ENCODE measurements around the gene PSME1.

The PSME1 gene

DNA sequence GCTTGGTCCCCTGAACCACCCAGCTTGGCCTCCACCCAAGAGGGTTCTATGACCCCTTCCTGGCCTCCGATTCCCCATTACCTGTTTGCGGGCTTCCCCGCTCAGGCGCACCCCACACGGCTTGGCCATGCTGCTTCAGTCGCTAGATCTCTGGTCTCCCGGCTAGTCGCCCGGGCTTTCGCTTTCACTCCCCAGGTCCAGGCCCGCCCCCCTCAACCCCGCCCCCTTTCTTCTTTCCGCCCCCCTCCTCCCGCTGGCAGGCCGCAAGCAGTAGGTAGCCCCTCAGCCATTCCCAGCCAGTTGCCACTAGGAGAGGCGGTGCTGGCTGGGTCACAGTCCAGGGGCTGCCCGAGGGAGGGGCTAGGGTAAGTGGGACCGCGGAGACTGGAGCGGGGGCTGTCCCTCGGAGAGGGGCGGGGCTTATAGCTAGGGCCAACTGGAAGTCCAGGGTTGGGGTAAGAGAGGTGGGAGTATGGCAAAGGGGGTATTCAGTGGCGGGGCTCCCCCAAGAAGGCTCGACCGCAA lies 10.5 kb downstream of the PSME1 start, which contains the start of gene PSME2:
Gene PSME2, minus strand, starts transcription at position 158 of the 525 bp plus-strand sequence. Its CDS starts 29 bp downstream, at position 129.
- Histone ChIP-seq H3K27ac (ENCODE audit: low read depth, low read length) (peak within 1 kb of the TSS; percentile 81), H3K9me3 (ENCODE audit: insufficient read depth, low read length) (no peaks in the 10 kb centered on the region), H3K4me3 (ENCODE audit: insufficient read depth, low read length, poor library complexity, severe bottlenecking) (peak within 1 kb of the TSS; percentile 95), H3K27me3 (ENCODE audit: low read length) (no peaks in the 10 kb centered on the region), H2AFZ (ENCODE audit: low read depth, low read length, severe bottlenecking) (peak within 1 kb of the TSS; percentile 31), H3K9me2 (replicated peaks; ENCODE audit: insufficient read depth, low read length) (no peaks in the 10 kb centered on the region), H3K9ac (ENCODE audit: low read length) (peak within 1 kb of the TSS; percentile 91), H3K79me2 (ENCODE audit: insufficient read depth, low read length) (peaks cover 26% of the 10 kb centered on the region), H3K36me3 (ENCODE audit: low read length) (0 out of 2 replicates have a peak, but pooled peaks cover 6% of the 10 kb centered on the region), H3K4me2 (ENCODE audit: low read depth, low read length, poor library complexity, severe bottlenecking) (peak within 1 kb of the TSS; percentile 96), H4K20me1 (ENCODE audit: low read depth, low read length) (no peaks in the 10 kb centered on the region), H3F3A (ENCODE audit: insufficient read depth) (peaks cover 10% of the 10 kb centered on the region; the same call in 1 of the 2 replicates)
- TF ChIP-seq EZH2phosphoT487 (conservative IDR thresholded peaks at IDR 0.05; ENCODE audit: low read length), result no peak
- TF ChIP-seq, protein P1, sequence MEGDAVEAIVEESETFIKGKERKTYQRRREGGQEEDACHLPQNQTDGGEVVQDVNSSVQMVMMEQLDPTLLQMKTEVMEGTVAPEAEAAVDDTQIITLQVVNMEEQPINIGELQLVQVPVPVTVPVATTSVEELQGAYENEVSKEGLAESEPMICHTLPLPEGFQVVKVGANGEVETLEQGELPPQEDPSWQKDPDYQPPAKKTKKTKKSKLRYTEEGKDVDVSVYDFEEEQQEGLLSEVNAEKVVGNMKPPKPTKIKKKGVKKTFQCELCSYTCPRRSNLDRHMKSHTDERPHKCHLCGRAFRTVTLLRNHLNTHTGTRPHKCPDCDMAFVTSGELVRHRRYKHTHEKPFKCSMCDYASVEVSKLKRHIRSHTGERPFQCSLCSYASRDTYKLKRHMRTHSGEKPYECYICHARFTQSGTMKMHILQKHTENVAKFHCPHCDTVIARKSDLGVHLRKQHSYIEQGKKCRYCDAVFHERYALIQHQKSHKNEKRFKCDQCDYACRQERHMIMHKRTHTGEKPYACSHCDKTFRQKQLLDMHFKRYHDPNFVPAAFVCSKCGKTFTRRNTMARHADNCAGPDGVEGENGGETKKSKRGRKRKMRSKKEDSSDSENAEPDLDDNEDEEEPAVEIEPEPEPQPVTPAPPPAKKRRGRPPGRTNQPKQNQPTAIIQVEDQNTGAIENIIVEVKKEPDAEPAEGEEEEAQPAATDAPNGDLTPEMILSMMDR (IDR thresholded peaks at IDR 0.05; ENCODE audit: insufficient read depth, low read length, poor library complexity, severe bottlenecking), result no peak

DNA sequence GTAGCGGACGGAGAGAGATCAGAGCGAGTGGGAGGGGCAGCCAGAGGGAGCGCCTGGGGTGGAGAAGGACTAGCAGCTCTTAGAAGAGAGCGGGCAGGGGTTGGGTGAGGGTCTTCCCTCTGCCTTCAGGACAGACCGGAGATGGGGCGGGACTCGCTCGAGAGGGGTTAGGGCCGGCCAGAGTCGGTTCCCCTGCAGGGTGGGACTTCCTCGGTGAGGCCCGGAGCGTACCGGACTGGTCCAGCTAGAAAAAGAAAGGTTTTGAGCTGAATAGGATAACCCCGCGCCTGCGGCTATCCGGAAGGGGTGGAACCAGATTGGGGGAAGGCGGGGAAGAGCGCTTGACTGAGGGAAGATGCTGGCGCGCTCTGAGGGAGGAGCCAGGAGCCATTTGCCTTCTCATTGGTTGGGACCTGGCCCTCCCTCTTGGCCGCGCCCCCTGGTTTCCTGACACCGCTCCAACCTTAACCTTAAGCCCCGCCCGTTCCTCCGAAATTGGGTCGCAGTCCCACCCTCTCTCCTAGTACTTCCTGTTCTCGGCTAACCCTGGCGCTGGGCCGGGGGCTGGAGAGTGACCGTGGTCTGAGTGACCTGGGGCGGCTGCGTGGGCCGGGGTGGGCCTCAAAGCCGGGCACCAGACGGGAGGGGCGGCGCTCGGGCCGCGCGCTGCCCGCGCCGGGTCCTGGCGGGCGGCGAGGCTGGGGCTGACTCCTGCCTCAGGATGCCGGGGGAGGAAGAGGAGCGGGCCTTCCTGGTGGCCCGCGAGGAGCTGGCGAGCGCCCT lies 11.2 kb downstream of the PSME1 start, which contains the start of gene RNF31:
Gene RNF31, plus strand, starts transcription at position 521 of the 783 bp plus-strand sequence. Its CDS starts 201 bp downstream, at position 722.
- peak within 1 kb of the TSS; percentile 95 for H3K4me3 ChIP-seq (ENCODE audit: insufficient read depth, low read length, poor library complexity, severe bottlenecking)
- H3K36me3 ChIP-seq (ENCODE audit: low read length), result 0 out of 2 replicates have a peak, but pooled peaks cover 6% of the 10 kb centered on the region
- no peaks in the 10 kb centered on the region for H3K9me2 ChIP-seq (replicated peaks; ENCODE audit: insufficient read depth, low read length)
- H2AFZ ChIP-seq (ENCODE audit: low read depth, low read length, severe bottlenecking), result peak within 1 kb of the TSS; percentile 31
- H3K9ac ChIP-seq (ENCODE audit: low read length), result peak within 1 kb of the TSS; percentile 91
- H3K9me3 ChIP-seq (ENCODE audit: insufficient read depth, low read length), result no peaks in the 10 kb centered on the region
- H3K4me2 ChIP-seq (ENCODE audit: low read depth, low read length, poor library complexity, severe bottlenecking), result peak within 1 kb of the TSS; percentile 96
- no peak for TF ChIP-seq EZH2phosphoT487 (conservative IDR thresholded peaks at IDR 0.05; ENCODE audit: low read length)
- TF ChIP-seq, protein P1 (IDR thresholded peaks at IDR 0.05; ENCODE audit: insufficient read depth, low read length, poor library complexity, severe bottlenecking), result no peak
- peak within 1 kb of the TSS; percentile 81 for H3K27ac ChIP-seq (ENCODE audit: low read depth, low read length)
- H4K20me1 ChIP-seq (ENCODE audit: low read depth, low read length), result no peaks in the 10 kb centered on the region
- H3K27me3 ChIP-seq (ENCODE audit: low read length), result no peaks in the 10 kb centered on the region
- peaks cover 26% of the 10 kb centered on the region for H3K79me2 ChIP-seq (ENCODE audit: insufficient read depth, low read length)
- H3F3A ChIP-seq (ENCODE audit: insufficient read depth), result peaks cover 10% of the 10 kb centered on the region; the same call in 1 of the 2 replicates

DNA sequence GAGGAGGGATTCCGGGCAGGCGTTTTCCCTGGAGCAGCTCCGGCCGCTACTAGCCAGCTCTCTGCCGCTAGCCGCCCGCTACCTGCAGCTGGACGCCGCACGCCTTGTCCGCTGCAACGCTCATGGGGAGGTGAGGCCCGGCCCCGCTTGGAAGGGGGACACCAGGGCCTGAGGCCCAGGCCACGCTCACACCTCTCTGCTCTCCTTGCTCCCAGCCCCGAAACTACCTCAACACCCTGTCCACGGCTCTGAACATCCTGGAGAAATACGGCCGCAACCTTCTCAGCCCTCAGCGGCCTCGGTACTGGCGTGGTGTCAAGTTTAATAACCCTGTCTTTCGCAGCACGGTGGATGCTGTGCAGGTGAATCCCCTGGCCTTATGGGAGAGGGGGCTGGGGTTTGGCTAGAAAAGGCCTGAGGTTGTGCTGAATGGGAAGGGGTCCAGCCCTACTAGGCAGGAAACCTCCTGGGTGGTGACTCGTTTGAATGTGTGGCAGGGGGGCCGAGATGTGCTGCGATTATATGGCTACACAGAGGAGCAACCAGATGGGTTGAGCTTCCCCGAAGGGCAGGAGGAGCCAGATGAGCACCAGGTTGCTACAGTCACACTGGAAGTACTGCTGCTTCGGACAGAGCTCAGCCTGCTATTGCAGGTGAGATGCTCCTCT lies 11.9 kb downstream of the PSME1 start:
- TF ChIP-seq, protein P1 (IDR thresholded peaks at IDR 0.05; ENCODE audit: insufficient read depth, low read length, poor library complexity, severe bottlenecking), result no peak
- no peak for TF ChIP-seq EZH2phosphoT487 (conservative IDR thresholded peaks at IDR 0.05; ENCODE audit: low read length)
- Histone ChIP-seq H4K20me1 (ENCODE audit: low read depth, low read length) (no peaks in the 10 kb centered on the region), H3K4me2 (ENCODE audit: low read depth, low read length, poor library complexity, severe bottlenecking) (peak overlapping the region; percentile 75), H3K4me3 (ENCODE audit: insufficient read depth, low read length, poor library complexity, severe bottlenecking) (peak overlapping the region; percentile 95), H3K9me3 (ENCODE audit: insufficient read depth, low read length) (no peaks in the 10 kb centered on the region), H3K9ac (ENCODE audit: low read length) (peak overlapping the region; percentile 91), H3K36me3 (ENCODE audit: low read length) (0 out of 2 replicates have a peak, but pooled peaks cover 6% of the 10 kb centered on the region), H3F3A (ENCODE audit: insufficient read depth) (peaks cover 10% of the 10 kb centered on the region; the same call in 1 of the 2 replicates), H3K27me3 (ENCODE audit: low read length) (no peaks in the 10 kb centered on the region), H3K9me2 (replicated peaks; ENCODE audit: insufficient read depth, low read length) (no peaks in the 10 kb centered on the region), H3K79me2 (ENCODE audit: insufficient read depth, low read length) (peaks cover 26% of the 10 kb centered on the region), H3K27ac (ENCODE audit: low read depth, low read length) (peak overlapping the region; percentile 26), H2AFZ (ENCODE audit: low read depth, low read length, severe bottlenecking) (no peak overlapping the region)

All from SU-DHL-6 (cell line).